ENCODE measurements around the gene MLANA.

GRCh38 chr9:5941214-5941613 lies 50.5 kb downstream of the MLANA start:
- TF ChIP-seq CTCF (IDR thresholded peaks at IDR 0.05), result no peak
- no peak for TF ChIP-seq POLR2AphosphoS5 (IDR thresholded peaks at IDR 0.05)
- TF ChIP-seq POLR2A (IDR thresholded peaks at IDR 0.05), result no peak
- TF ChIP-seq EP300 (IDR thresholded peaks at IDR 0.05), result no peak

All from gastroesophageal sphincter (tissue), 3 donors.